RPMI7951 (cell line): ENCODE results near the gene ADGRA1. TPM values are rescaled to one million over a fixed set of nuclear protein-coding genes. Genes with fewer than 3 reads are reported as not detected.

Source experiments
- DNase-seq: peaks from one replicate; pipeline ENCODE4 v3.0.0-alpha.2; 2012; ENCODE audit warnings: low read depth
- total RNA-seq: library from RNA; depleted of rRNA; stranded (reverse); fragments of >200 nt; shearing (Covaris generic); gene quantifications from 2 replicates; pipeline ENCODE4 v1.2.3, GENCODE V29; 2014

The ADGRA1 gene
- total RNA-seq, 1 experiment from 2014 or later, result not detected

- DNase-seq, result no peak
Measured at GRCh38 chr10:133076274-133077038, 11.3 kb upstream of the ADGRA1 start.

- no peak for DNase-seq
Measured at GRCh38 chr10:133079836-133080682, 7.7 kb upstream of the ADGRA1 start.

GRCh38 chr10:133080683-133081040, 7.1 kb upstream of the ADGRA1 start:
- no peak for DNase-seq

- no peak for DNase-seq
Measured at GRCh38 chr10:133081636-133082035, 6.1 kb upstream of the ADGRA1 start.

GRCh38 chr10:133082685-133083421, 4.9 kb upstream of the ADGRA1 start:
- DNase-seq, result no peak

GRCh38 chr10:133083422-133084100, 4.2 kb upstream of the ADGRA1 start:
- DNase-seq, result no peak

GRCh38 chr10:133084491-133084890, 3.2 kb upstream of the ADGRA1 start:
- no peak for DNase-seq

- no peak for DNase-seq
Measured at GRCh38 chr10:133085251-133086125, 2.2 kb upstream of the ADGRA1 start.

GRCh38 chr10:133086247-133086646, 1.5 kb upstream of the ADGRA1 start:
- DNase-seq, result no peak

- no peak for DNase-seq
Measured at GRCh38 chr10:133087045-133087678, 562 bp upstream of the ADGRA1 start.

GRCh38 chr10:133088179-133088955, 643 bp downstream of the ADGRA1 start:
- DNase-seq, result no peak

- no peak for DNase-seq
Measured at GRCh38 chr10:133088956-133089800, 1.5 kb downstream of the ADGRA1 start.

GRCh38 chr10:133090101-133090500, 2.4 kb downstream of the ADGRA1 start:
- DNase-seq, result no peak

- DNase-seq, result no peak
Measured at GRCh38 chr10:133090654-133091053, 2.9 kb downstream of the ADGRA1 start.

- DNase-seq, result no peak
Measured at GRCh38 chr10:133091316-133091715, 3.6 kb downstream of the ADGRA1 start.

- DNase-seq, result no peak
Measured at GRCh38 chr10:133093291-133093690, 5.6 kb downstream of the ADGRA1 start.

GRCh38 chr10:133094286-133094685, 6.6 kb downstream of the ADGRA1 start:
- DNase-seq, result no peak

- DNase-seq, result no peak
Measured at GRCh38 chr10:133094866-133095265, 7.1 kb downstream of the ADGRA1 start.

GRCh38 chr10:133095586-133095985, 7.9 kb downstream of the ADGRA1 start:
- no peak for DNase-seq
